HG03135 (cell line): ENCODE results near the gene ADGB.
"Not testable (repeated sequence)": the region's sequence is repeated elsewhere in the genome, so short reads cannot be mapped to it uniquely, and the experiment has no call there.

ENCODE experiments used
- ATAC-seq: cut with Tn5 transposase; IDR thresholded peaks from one replicate; pipeline ENCODE4 v1.9.1; 2021; ENCODE audit warnings: mild to moderate bottlenecking, moderate library complexity; ENCODE audit not compliant: unreplicated experiment

The ADGB gene

DNA sequence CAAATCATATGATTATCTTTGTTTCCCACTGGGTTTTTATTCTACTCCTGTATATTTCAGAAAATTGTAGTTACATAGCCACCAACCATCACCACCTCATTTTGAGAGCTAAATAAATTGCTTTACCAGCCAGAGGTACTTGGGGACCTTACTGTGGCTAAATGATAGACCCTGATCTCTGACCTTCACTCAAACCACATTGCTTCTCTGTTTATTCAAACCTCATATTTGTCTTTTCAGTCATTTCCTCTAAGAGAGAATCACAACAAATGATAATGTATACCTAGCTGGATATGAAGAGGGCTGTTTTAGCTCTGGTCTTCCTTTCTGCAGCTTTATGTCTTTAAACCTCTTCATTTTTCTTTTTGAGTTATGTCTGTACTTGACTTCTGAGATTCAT lies 142.8 kb downstream of the ADGB start:
- ATAC-seq: no peak

DNA sequence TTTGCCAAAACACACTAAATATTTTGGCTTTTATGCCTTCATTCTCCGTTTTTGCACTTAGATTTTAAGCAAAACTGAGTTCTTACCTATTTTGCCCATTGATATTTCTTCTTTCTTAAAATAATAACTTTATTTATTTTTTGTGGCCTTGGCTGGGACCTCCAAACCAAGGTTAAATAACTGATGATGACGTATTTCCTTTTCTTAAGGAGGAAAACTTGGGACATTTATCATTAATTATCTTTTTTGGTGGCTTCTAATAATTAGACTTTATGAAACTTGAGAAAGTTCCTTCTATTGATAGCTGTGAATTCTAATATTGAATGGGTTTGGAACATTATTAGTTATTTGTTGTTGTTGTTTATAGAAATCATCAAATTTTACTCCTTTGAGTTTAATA lies 154.5 kb downstream of the ADGB start:
- ATAC-seq: no peak

DNA sequence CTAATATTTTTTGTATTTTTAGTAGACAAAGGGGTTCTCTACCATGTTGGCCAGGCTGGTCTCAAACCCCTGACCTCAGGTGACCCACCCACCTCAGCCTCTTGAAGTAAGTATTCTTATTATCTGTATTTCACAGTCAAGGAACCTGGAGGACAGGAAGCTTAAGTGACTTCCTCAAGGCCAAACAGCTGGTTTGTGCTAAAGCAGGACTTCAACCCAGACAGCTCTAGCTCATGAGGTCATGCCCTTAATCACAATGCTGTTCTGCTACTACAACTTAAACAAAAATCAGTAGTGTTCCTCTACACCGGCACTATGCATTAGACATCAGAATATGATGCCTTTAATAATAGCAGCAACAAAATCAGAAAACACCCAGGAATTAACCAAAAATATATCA lies 168.9 kb downstream of the ADGB start:
- no peak for ATAC-seq

DNA sequence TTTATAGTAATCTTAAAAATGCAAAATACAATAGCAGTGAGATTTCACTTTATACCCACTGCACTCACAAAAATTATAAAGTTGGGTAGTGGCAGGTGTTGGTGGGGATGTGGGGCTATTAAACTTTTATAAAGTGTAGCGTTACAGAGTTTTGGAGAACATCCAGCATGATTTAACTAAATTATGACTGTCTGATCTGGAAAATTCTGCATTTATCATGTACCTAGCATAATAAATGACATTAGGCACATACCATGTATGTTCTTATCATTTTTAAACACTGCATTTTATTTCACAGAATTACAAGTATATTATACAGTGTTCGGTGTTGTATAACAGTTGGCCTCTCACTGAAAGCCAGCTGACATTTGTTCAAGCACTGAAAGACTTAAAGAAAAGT lies 169.9 kb downstream of the ADGB start:
- no peak for ATAC-seq

DNA sequence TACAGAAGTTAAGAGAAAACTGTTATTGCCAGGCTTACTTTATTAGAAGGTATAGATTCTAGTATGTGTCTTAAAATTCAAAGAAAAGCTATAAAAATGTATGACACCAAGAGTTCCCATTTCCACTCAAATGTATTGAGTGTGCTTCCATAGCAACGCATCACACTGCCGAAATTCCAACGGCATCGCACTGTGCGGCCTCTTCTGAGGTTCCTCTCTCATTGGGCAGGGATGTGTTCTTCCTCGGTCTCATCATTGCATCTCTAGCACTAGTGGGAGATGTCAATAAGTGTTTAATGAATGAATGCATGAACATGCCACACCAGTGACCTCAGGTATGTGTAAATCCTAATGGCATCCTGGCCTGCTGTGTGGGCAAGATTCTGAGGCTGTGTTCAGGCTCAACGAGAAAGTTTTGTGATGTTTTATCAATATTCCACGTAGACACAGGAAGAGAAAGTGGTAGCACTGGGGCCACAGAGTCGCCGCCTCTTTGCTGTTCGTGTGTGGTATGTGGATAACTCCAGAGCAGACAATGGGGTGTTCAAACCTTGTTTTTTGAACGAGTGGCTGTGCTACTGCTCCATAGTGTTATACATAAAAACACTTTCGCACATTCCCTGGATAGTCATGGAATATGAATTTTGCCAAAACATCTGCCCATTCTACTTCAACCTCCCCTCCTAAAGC lies 171.6 kb downstream of the ADGB start:
- no peak for ATAC-seq

DNA sequence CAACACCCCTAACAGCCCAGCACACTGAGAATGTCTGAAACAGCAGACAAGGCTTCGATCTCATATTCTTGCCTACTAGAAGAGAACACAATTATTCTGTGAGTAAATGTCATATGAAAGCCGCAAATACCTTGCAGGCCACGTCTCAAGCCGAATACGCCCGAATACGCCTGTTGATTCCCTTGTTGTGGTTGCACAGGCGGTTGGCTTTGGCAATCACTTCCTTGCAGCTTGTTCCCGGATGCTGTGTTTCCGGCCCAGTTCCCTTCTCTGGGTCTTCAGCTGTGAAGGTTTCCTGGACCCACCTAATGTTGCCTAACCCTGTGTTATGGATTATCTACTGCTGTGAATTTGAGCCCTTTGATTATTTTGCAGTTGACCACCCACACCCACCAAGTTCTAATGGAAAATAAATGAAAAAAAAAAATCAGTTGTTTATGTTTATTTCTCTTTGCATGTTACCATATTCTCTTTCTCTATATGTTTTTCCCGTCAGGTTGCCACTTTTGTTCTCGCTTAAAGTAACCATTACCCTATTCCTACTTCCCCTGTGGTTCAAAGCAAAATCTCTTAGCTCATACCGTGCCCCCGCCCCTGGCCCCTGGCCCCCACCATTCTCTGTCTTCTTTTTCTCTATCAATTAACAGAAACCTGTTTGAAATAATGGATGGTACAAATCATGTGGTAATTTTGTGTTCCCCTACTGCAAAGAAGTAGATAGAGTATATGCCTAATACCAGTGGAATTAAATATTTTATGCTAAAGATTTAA lies 172.4 kb downstream of the ADGB start:
- ATAC-seq: no peak

DNA sequence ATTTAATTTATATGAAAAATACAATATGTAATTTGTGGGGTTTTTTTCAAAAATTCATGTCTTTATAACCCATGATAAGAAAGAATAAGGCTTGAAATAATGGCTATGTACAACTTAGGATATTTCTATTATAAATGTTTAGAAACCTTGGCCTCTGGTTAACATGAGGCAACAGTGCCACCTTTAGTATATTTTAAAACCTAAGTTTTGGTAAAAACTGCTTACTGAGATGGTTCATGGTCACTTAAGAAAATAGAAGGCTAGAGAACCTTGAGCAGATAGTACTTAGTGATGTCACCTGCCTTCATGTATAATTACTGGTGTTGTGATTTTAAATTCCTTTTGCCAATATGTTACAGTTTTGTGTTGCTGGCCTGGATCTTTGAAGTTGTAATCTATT lies 176.4 kb downstream of the ADGB start:
- ATAC-seq: no peak

DNA sequence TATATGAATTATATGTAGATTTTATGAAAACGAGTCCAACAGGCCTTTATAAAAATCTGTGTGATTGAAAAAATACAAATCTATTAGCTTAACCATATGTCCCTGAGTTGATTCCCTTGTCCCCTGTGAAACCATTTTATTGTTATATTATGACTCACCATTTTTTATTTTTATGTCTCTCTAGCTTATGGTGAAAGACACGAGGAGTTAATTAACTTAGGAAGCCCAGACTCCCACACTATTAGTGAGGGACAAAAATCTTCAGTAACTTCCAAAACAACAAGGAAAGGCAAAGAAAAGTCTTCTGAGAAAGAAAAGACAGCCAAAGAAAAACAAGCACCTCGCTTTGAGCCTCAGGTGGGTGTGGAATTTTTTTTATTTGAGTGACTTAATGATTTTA lies 183.1 kb downstream of the ADGB start:
- ATAC-seq: no peak

DNA sequence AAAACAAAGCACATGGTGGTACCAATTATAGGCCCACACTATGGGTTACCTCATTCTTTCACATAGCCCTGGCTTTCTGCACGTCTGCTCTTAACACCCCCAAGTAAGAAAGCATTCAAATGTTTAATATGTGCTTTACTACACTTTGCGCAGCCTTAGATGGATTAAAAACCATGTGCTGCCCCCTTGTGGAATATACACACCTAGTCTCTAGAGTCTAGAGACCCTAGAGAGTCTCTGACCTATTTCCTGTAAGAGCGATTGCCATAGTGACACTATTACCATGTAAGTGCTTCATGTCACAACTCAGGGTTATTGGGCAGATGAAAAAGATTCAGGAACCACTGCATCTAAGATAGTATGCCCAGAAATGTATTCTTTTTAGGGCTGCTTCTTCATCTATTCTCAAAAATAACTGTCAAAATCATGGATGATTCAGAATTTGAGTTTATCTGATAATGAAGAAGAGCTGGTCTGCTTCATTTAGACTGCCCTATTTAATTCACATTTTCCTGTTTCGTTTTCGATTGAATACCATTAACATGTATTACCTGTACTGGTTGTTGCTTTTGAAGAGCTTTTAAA lies 186.3 kb downstream of the ADGB start:
- ATAC-seq: peak; percentile 94

DNA sequence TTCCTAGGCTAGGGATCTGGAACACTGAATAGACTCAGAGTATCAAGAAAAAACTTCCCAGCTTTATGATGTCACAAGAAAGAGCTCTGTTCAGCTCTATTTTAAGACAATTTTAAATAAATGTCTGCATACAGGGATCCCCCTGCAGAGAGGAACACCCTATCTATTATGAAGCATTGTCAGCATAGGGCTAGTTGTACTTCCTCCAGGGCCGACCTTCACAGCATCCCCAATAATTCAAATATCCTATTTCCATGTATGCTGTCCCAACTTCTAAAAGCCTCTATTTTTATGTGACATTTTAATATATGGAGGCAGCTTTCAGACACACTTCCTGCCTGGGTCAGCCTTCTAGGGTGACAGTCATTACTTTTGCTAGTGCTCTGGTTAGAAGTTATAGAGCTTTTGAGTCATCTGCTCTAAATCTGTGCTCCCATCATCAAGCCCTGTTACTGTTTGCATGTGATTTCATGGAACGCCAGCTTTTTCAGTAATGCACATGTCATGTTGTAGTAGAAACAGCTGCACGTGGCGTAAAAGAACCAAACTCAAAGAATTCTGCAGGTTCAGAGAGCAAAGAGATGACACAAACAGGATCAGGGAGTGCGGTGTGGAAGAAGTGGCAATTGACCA lies 189.2 kb downstream of the ADGB start:
- ATAC-seq: no peak

DNA sequence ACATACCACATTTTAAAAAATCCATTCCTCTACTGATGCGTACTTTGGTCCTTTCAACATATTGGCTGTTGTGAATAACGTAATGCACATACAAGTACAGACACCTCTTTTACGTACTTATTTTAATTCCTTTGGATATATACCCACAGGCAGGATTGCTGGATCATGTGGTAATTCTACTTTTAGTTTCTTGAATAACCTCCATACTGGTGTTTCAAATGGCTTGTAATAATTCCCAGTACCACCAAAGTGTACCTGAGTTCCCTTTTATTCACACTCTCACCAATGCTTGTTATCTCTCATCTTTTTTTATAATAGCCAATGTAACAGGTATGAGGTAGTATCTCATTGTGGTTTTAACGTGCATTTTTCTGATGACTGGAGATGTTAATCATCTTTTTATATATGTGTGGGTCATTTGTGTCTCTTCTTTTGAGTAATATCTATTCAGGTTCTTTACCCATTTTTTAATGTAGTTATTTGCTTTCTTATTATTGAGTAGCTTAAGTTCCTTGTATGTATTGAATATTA lies 191.9 kb downstream of the ADGB start:
- ATAC-seq: no peak

DNA sequence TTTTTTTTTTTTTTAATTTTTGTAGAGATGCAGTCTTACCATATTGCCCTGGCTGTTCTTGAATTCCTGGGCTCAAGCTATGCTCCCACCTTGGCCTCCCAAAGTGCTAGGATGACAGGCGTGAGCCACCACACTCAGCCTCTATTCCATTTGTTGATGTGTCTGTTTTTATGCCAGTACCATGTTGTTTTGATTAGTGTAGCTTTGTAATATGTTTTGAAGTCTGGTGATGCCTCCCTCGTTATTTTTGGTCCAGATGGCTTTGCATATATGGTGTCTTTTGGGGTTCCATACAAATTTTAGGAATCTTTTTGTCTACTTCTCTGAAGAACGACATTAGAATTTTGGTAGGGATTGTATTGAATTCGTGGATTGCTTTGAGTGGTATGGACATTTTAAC lies 193.2 kb downstream of the ADGB start:
- no peak for ATAC-seq

DNA sequence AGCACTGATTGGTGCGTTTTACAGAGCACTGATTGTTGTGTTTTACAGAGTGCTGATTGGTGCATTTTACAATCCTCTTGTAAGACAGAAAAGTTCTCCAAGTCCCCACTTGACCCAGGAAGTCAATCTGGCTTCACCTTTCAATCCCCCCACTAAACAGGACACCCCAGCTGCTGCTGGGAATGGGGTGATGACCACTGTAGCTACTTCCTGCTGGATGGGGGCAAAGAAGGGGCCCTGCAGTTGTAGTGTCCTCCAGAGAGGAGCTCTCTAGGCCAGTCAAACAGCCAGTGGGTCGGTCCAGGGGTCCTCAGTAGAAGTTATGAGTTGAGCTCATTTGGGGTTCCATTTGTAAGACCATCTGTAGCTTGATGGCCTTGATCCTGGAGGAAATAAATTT lies 194.4 kb downstream of the ADGB start:
- ATAC-seq: not testable (repeated sequence)

DNA sequence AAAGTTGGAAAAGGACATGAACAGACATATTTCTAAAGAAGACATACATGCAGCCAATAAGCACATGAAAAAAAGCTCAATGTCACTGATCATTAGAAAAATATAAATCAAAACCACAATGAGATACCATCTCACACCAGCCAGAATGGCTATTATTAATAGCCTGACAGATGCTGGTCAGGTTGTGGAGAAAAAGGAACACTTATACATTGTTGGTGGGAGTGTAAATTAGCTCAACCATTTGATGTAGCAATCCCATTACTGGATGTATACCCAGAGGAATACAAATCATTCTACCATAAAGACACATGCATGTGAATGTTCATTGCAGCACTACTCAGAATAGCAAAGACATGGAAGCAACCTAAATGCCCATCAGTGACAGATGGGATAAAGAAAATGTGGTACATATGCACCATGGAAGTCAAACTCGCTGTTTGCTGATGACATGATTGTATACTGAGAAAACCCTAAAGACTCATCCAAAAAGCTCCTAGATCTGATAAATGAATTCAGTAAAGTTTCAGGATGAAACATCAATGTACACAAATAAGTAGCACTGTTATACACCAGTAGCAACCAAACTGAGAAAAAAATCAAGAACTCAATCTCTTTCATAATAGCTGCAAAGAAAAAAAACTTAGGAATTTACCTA lies 196.8 kb downstream of the ADGB start:
- no peak for ATAC-seq

DNA sequence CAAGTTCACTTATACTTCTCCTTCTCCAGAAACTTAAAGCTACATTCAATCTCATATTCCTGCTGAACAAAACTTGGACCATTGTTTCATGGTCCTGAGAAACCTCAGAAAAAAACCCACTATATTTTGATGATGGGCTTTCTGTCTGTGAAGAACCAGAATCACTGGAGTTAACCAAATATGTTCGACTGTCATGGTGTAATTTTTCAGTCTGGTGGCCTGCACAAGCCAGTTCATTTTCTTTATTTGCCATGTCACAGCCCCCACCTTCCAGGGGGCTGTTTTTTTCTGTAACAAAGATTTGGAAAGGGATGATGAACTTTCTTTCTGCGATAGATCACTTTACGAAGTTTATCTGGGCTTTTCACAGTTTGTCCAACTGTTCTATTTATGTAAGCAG lies 204.4 kb downstream of the ADGB start:
- ATAC-seq: not testable (repeated sequence)

DNA sequence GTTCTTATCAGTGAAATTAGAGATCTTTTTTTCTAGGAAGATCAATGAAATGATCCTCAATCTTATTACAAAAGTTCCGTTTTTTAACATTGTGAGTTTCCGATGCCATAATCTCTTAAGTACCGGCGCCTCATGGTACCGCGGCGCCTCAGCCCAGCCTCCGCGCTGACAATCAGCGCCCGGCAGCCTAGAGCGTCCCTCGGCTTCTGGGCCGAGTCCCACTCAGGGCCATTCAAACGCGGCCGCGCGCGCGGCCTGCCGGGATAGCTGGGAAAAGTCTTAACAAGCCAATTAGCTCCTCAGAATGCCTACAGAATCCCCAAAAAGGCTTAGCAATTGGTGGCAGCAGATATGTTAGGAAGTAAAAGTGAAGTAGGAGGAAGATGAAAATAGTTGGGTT lies 204.8 kb downstream of the ADGB start:
- no peak for ATAC-seq

DNA sequence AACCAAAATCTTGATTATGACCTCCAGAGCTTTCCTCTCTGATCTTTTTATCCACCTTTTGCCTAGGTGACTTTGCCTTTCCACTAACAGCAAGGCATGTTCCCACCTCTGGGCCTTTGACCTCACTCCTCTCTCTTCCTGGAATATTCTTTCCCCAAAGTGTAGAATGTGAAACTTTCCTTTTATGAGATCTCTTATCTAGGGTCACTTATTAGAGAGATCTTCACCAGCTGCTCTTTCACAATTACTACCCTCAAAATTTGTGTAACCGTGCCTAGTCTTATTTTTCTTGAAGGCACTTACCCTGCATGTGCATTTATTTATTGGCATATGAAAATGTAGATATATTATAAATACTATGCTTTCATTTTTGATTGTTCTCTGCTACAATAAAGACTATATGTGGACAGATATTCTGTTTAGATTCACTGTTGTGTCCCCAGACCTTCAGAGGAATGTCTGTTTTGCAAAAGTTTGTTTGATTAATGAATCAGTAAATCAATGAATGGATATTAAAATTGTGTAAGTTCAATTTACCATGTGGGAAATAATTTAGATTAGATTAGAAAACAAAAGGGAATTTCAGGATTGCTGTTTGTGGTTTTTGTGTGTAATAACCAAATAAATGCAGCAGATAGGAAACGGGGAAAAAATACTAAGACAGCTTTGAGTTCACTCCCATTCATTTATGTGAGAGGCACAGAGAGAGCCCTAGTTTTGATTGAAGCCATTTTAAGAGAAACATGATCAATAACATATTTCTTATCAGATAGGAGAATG lies 207.0 kb downstream of the ADGB start:
- ATAC-seq: no peak

DNA sequence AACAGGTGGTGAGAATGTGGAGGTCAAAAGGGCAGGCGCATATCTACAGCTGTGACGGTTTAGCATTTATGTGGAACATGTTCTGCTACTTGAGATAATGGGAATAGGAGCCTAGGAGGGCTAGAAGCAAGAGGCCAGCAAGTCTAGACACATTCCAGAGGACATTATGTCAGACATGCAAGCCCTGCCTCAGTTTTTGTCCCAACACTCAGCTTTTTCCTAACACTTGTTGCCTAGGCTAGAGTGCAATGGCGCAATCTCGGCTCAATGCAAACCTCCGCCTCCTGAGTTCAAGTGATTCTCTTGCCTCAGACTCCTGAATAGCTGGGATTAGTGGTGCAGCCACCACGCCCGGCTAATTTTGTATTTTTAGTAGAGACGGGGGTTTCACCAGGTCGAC lies 210.2 kb downstream of the ADGB start:
- ATAC-seq: not testable (repeated sequence)

DNA sequence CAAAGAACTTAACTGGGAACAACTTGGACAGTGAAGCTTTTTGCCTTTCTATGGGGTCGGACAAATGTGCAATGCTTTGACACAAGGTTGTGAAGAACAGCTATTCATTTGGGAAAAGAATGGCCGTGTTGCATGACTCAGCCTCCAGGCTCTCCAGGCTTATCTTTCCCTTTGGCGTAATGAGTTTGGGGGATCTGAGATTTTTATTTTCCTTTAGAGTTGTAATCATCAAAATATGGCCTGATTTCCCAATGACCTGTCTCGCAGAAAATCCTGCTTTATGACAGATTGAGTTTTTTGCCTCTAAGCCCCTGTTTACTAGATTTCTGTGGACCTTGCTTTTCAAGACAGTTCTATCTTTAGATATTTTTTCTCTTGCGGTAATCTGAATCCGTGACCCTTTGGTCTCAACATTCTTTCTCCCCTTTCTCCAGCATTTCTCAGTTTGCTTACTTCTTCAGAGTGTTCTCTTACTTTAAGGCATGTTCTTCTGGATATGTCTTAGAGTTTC lies 214.1 kb downstream of the ADGB start:
- ATAC-seq: not testable (repeated sequence)

DNA sequence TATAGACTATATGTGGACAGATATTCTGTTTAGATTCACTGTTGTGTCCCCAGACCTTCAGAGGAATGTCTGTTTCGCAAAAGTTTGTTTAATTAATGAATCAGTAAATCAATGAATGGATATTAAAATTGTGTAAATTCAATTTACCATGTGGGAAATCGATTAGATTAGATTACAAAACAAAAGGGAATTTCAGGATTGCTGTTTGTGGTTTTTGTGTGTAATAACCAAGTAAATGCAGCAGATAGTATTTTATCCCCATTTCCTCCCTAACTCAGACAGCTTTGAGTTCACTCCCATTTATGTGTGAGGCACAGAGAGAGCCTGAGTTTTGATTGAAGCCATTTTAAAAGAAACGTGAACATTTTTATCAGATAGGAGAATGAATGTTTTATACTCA lies 214.8 kb downstream of the ADGB start:
- no peak for ATAC-seq
